HepG2 (cell line): ENCODE results near the gene BTRC. TPM values are rescaled to one million over a fixed set of nuclear protein-coding genes. Genes with fewer than 3 reads are reported as not detected.
A peak's percentile ranks its signal among the peaks of the same experiment; 100 is the strongest.

Experiments
- CBX1 ChIP-seq: IDR thresholded peaks from one replicate; pipeline ENCODE4 v1.6.1; 2016; ENCODE audit warnings: antibody characterized with exemption, low read depth
- CREM ChIP-seq, 2 experiments: sonication (generic) in 1 of 2; formaldehyde crosslinking in 1 of 2; IDR thresholded peaks; 2 replicates each; pipeline versions ENCODE4 v1.4.0 to v1.6.1; 2016 to 2020; ENCODE audit warnings: antibody characterized with exemption in 1 of 2, mild to moderate bottlenecking in 1 of 2, missing genetic modification reagents in 1 of 2
- HIVEP1 ChIP-seq: sonication (generic); formaldehyde crosslinking; IDR thresholded peaks from 2 replicates; pipeline ENCODE4 v1.4.0; 2020; ENCODE audit warnings: mild to moderate bottlenecking, missing genetic modification reagents
- JDP2 ChIP-seq: sonication (generic); formaldehyde crosslinking; IDR thresholded peaks from 2 replicates; pipeline ENCODE4 v1.8.1; 2022; ENCODE audit warnings: missing genetic modification reagents, borderline replicate concordance
- NFE2L1 ChIP-seq: sonication (generic); formaldehyde crosslinking; IDR thresholded peaks from 2 replicates; pipeline ENCODE4 v1.4.0; 2020; ENCODE audit warnings: missing genetic modification reagents, mild to moderate bottlenecking, borderline replicate concordance
- SRSF9 ChIP-seq: fragments of 200-400 bp; formaldehyde crosslinking; IDR thresholded peaks from 2 replicates; pipeline ENCODE4 v1.6.1; 2018; ENCODE audit warnings: borderline replicate concordance, mild to moderate bottlenecking, low read depth, low read length; ENCODE audit not compliant: insufficient read depth, poor library complexity, severe bottlenecking
- U2AF2 ChIP-seq: fragments of 200-400 bp; formaldehyde crosslinking; IDR thresholded peaks from 2 replicates; pipeline ENCODE4 v1.6.1; 2017; ENCODE audit warnings: low read depth, mild to moderate bottlenecking, low read length
- ZBTB14 ChIP-seq: sonication (generic); formaldehyde crosslinking; IDR thresholded peaks from 2 replicates; pipeline ENCODE4 v1.4.0; 2020; ENCODE audit warnings: missing genetic modification reagents
- ZGPAT ChIP-seq: IDR thresholded peaks from 2 replicates; pipeline ENCODE4 v1.6.1; 2016; ENCODE audit warnings: mild to moderate bottlenecking
- ZKSCAN5 ChIP-seq: sonication (generic); formaldehyde crosslinking; IDR thresholded peaks from 2 replicates; pipeline ENCODE4 v1.5.1; 2020; ENCODE audit warnings: mild to moderate bottlenecking, missing genetic modification reagents
- ZNF577 ChIP-seq: sonication (generic); formaldehyde crosslinking; IDR thresholded peaks from 2 replicates; pipeline ENCODE4 v1.4.0; 2020; ENCODE audit warnings: mild to moderate bottlenecking, low read depth, missing genetic modification reagents, borderline replicate concordance
- ZNF687 ChIP-seq: sonication (generic); formaldehyde crosslinking; IDR thresholded peaks from 2 replicates; pipeline ENCODE4 v1.5.1; 2020; ENCODE audit warnings: mild to moderate bottlenecking, missing genetic modification reagents, moderate library complexity
- polyA plus RNA-seq, 8 experiments: library from polyadenylated mRNA; depleted of rRNA in 3 of 8; stranded (reverse) in 7 of 8; unstranded in 1 of 8; fragments of >200 nt; fragmentation: Illumina TruSeq in 4 of 8; extraction: Trizol in 4 of 8; gene quantifications; 2 replicates each; pipeline versions ENCODE4 v1.2.1 to v1.2.3, GENCODE V29; 2011 to 2016; ENCODE audit warnings: low read depth in 4 of 8, missing spikeins in 1 of 8, mixed read lengths in 1 of 8; ENCODE audit not compliant: insufficient read depth in 1 of 8
- total RNA-seq, 5 experiments: library from RNA; depleted of rRNA; stranded (reverse); fragments of >200 nt; fragmentation: Illumina TruSeq; extraction: Trizol; gene quantifications; 2 replicates each; pipeline ENCODE4 v1.2.3, GENCODE V29; 2016; ENCODE audit warnings: low read depth in 1 of 5
- TF ChIP-seq, protein P1 (sequence below): sonication (generic); formaldehyde crosslinking; IDR thresholded peaks from 2 replicates; pipeline ENCODE4 v1.4.0; 2020; ENCODE audit warnings: missing genetic modification reagents
- TF ChIP-seq, protein P2 (sequence below): sonication (generic); formaldehyde crosslinking; IDR thresholded peaks from 2 replicates; pipeline ENCODE4 v1.4.0; 2020; ENCODE audit warnings: mild to moderate bottlenecking, missing genetic modification reagents
- TF ChIP-seq, protein P3 (sequence below): sonication (generic); formaldehyde crosslinking; IDR thresholded peaks from 2 replicates; pipeline ENCODE4 v1.9.0; 2021; ENCODE audit warnings: missing genetic modification reagents, mild to moderate bottlenecking, borderline replicate concordance

BTRC gene
- total and polyA plus RNA-seq, 2 of the 13 experiments (the other 11 are each of a cell fraction or from before 2014, with no cell fraction given) = 12.0 to 14.4 TPM

- TF ChIP-seq ZBTB14 (CRISPR knock-in tag) (no peak), ZNF577 (CRISPR knock-in tag) (no peak), U2AF2 (peak; percentile 98), ZNF687 (CRISPR knock-in tag) (peak; percentile 79), NFE2L1 (CRISPR knock-in tag) (no peak), ZGPAT (CRISPR knock-in tag) (peak; percentile 75), CBX1 (no peak), SRSF9 (no peak), ZKSCAN5 (CRISPR knock-in tag) (no peak), CREM (IDR thresholded peaks at IDR 0.05) (peak; percentile 54; the same call in 1 of the 2 replicates), CREM (CRISPR knock-in tag; IDR thresholded peaks at IDR 0.05) (no peak), JDP2 (CRISPR knock-in tag) (no peak), HIVEP1 (0 out of 2 replicates have a peak, but pooled peaks have one; percentile 44)
- TF ChIP-seq, protein P1, sequence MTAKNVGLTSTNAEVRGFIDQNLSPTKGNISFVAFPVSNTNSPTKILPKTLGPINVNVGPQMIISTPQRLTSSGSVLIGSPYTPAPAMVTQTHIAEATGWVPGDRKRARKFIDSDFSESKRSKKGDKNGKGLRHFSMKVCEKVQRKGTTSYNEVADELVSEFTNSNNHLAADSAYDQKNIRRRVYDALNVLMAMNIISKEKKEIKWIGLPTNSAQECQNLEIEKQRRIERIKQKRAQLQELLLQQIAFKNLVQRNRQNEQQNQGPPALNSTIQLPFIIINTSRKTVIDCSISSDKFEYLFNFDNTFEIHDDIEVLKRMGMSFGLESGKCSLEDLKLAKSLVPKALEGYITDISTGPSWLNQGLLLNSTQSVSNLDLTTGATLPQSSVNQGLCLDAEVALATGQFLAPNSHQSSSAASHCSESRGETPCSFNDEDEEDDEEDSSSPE (CRISPR knock-in tag) = no peak
- TF ChIP-seq, protein P2, sequence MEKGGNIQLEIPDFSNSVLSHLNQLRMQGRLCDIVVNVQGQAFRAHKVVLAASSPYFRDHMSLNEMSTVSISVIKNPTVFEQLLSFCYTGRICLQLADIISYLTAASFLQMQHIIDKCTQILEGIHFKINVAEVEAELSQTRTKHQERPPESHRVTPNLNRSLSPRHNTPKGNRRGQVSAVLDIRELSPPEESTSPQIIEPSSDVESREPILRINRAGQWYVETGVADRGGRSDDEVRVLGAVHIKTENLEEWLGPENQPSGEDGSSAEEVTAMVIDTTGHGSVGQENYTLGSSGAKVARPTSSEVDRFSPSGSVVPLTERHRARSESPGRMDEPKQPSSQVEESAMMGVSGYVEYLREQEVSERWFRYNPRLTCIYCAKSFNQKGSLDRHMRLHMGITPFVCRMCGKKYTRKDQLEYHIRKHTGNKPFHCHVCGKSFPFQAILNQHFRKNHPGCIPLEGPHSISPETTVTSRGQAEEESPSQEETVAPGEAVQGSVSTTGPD (CRISPR knock-in tag) = no peak
- TF ChIP-seq, protein P3, sequence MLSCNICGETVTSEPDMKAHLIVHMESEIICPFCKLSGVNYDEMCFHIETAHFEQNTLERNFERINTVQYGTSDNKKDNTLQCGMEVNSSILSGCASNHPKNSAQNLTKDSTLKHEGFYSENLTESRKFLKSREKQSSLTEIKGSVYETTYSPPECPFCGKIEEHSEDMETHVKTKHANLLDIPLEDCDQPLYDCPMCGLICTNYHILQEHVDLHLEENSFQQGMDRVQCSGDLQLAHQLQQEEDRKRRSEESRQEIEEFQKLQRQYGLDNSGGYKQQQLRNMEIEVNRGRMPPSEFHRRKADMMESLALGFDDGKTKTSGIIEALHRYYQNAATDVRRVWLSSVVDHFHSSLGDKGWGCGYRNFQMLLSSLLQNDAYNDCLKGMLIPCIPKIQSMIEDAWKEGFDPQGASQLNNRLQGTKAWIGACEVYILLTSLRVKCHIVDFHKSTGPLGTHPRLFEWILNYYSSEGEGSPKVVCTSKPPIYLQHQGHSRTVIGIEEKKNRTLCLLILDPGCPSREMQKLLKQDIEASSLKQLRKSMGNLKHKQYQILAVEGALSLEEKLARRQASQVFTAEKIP (CRISPR knock-in tag) = no peak
Measured at GRCh38 chr10:101587725-101588653, 234.0 kb downstream of the BTRC start, which contains the start of the genes DPCD and POLL (continued).
